ENCODE data around the gene CDKL1. TPM values are rescaled to one million over a fixed set of nuclear protein-coding genes. Genes with fewer than 3 reads are reported as not detected.
A peak's percentile ranks its signal among the peaks of the same experiment; 100 is the strongest.

Gene CDKL1
- total and polyA plus RNA-seq, 2 of the 13 experiments (the other 11 are each of a cell fraction or from before 2014, with no cell fraction given), result 4.4 to 5.1 TPM

- TF ChIP-seq ZNF629 (CRISPR knock-in tag; conservative IDR thresholded peaks at IDR 0.05) (no peak), FOXK1 (CRISPR knock-in tag; IDR thresholded peaks at IDR 0.05; ENCODE audit: borderline replicate concordance, low read depth) (peak; percentile 59; the same call in 1 of the 2 replicates), EP300 (IDR thresholded peaks at IDR 0.05; ENCODE audit: low read depth in 2 of 2, low read length in 2 of 2) (peak; percentile 28 to 77; a peak in 2 of 4 replicates), EP300 (CRISPR knock-in tag; IDR thresholded peaks at IDR 0.05; ENCODE audit: borderline replicate concordance) (peak; percentile 66; the same call in 1 of the 2 replicates), TFAP4 (IDR thresholded peaks at IDR 0.05; ENCODE audit: borderline replicate concordance, low read depth) (peak; percentile 36; the same call in 1 of the 2 replicates), SAP130 (CRISPR knock-in tag; IDR thresholded peaks at IDR 0.05; ENCODE audit: low read depth) (peak; percentile 76), ZNF788 (CRISPR knock-in tag; IDR thresholded peaks at IDR 0.05; ENCODE audit: borderline replicate concordance) (peak; percentile 31; the same call in 1 of the 2 replicates), ETV5 (CRISPR knock-in tag; IDR thresholded peaks at IDR 0.05; ENCODE audit: borderline replicate concordance) (peak; percentile 49; the same call in 1 of the 2 replicates), NFYB (CRISPR knock-in tag; IDR thresholded peaks at IDR 0.05) (peak; percentile 13; the same call in 1 of the 2 replicates), NFKBIZ (CRISPR knock-in tag; IDR thresholded peaks at IDR 0.05) (peak; percentile 59; the same call in 1 of the 2 replicates), CREB1 (IDR thresholded peaks at IDR 0.05) (peak; percentile 26; the same call in 1 of the 2 replicates), CREB1 (CRISPR knock-in tag; IDR thresholded peaks at IDR 0.05) (0 out of 2 replicates have a peak, but pooled peaks have one; percentile 46), YEATS2 (CRISPR knock-in tag; IDR thresholded peaks at IDR 0.05; ENCODE audit: borderline replicate concordance) (peak; percentile 31; the same call in 1 of the 2 replicates), TBL1XR1 (IDR thresholded peaks at IDR 0.05; ENCODE audit: borderline replicate concordance, low read length, partially characterized antibody) (peak; percentile 72), FOXP4 (CRISPR knock-in tag; IDR thresholded peaks at IDR 0.05) (peak; percentile 69), AFF4 (CRISPR knock-in tag; IDR thresholded peaks at IDR 0.05) (no peak), ZNF317 (CRISPR knock-in tag; IDR thresholded peaks at IDR 0.05) (peak; percentile 82), PAXIP1 (CRISPR knock-in tag; conservative IDR thresholded peaks at IDR 0.05) (peak; percentile 44), RCOR2 (CRISPR knock-in tag; IDR thresholded peaks at IDR 0.05) (peak; percentile 62; the same call in 1 of the 2 replicates)
Observed at GRCh38 chr14:50303744-50304471, 92.8 kb downstream of the CDKL1 start (continued).
